Measurements from ENCODE around the gene OSTN. TPM values are rescaled to one million over a fixed set of nuclear protein-coding genes. Genes with fewer than 3 reads are reported as not detected.

The OSTN gene
- total RNA-seq, 4 donors from 2014 or later, result not detected

DNA sequence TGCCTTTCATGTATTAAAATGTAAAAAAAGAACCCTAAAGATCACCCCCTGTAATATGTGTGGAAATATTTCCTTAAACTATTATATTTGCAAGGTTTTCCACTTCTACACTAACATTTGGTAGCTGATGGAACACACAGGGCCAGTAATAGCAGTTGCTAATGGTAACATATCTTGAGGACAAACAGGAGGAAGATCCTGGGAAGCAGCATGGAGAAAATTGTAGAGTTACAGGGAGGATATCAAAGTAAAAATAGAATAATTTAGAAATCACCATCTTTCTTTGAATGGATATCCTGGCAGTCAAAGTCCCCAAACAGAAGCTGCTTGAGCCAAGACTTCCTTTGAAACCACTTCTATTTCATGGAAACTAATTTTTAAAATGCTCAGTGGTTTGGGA lies 29.5 kb upstream of the OSTN start:
- TF ChIP-seq, protein P1, sequence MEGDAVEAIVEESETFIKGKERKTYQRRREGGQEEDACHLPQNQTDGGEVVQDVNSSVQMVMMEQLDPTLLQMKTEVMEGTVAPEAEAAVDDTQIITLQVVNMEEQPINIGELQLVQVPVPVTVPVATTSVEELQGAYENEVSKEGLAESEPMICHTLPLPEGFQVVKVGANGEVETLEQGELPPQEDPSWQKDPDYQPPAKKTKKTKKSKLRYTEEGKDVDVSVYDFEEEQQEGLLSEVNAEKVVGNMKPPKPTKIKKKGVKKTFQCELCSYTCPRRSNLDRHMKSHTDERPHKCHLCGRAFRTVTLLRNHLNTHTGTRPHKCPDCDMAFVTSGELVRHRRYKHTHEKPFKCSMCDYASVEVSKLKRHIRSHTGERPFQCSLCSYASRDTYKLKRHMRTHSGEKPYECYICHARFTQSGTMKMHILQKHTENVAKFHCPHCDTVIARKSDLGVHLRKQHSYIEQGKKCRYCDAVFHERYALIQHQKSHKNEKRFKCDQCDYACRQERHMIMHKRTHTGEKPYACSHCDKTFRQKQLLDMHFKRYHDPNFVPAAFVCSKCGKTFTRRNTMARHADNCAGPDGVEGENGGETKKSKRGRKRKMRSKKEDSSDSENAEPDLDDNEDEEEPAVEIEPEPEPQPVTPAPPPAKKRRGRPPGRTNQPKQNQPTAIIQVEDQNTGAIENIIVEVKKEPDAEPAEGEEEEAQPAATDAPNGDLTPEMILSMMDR (IDR thresholded peaks at IDR 0.05; ENCODE audit: low read depth), result no peak

GRCh38 chr3:191170097-191170496 lies 28.9 kb upstream of the OSTN start:
- TF ChIP-seq, protein P1 (IDR thresholded peaks at IDR 0.05; ENCODE audit: low read depth), result no peak

DNA sequence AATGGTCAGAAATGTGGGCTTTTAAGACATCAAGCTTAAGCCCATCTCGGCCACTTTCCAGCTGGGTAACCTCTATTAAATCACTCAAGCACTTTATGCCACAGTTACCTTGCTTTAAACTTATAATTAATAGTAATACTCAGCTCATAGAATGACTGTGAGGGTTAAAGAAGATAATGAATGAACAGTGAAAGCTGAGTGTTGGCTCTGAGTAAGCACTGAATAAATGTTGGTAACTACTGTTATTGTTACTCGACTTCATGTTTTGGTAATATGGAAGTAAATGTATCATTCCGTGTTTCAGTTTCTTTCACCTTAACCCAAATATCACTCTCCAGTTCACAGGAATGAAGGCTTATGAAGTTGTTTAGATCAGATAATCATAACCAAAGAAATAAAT lies 23.9 kb upstream of the OSTN start:
- TF ChIP-seq, protein P1 (IDR thresholded peaks at IDR 0.05; ENCODE audit: low read depth), result no peak

GRCh38 chr3:191176038-191176785 lies 22.8 kb upstream of the OSTN start:
- TF ChIP-seq, protein P1 (IDR thresholded peaks at IDR 0.05; ENCODE audit: low read depth), result no peak

DNA sequence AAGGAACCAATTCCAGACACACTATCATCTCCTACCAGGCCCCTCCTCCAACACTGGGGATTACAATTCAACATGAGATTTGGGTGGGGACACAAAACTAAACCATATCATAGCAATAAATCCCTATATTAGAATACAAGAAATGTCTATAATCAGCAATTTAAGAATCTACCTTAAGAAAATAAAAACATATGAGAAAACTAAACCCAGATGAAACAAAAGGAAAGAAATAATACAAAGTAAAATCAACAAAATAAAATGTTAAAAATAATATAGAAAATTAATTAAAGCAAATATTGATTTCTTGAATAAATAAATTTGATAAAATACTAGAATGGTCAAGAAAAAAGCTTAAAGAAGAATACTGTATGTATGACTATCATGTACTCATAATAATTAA lies 6.1 kb upstream of the OSTN start:
- TF ChIP-seq, protein P1 (IDR thresholded peaks at IDR 0.05; ENCODE audit: low read depth), result no peak

DNA sequence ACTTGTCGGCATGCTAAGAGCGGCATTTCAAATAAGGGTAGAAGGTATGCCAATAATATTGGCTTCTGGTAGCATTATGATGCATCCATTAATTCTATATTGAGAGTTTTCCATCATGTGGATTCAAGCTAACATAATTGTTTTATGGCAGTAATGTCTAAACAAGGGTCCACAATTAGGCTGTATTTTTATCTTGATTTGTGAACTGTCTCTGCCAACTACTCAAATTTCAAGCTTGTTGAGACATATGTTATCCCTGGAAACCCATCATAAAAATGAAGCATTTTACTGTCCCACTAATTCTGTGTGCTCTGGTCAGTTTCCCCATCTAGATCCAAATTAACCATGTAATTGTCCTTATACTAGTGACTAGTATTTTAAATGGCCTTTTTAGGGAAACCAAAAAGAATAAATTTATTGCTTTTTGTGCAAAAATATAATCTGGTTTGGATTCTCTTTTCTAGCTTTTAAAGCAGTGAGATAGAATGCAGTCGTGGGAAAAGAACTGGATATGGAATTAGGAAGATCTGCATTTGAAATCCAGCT lies 1.2 kb upstream of the OSTN start:
- TF ChIP-seq, protein P1 (IDR thresholded peaks at IDR 0.05; ENCODE audit: low read depth), result no peak

DNA sequence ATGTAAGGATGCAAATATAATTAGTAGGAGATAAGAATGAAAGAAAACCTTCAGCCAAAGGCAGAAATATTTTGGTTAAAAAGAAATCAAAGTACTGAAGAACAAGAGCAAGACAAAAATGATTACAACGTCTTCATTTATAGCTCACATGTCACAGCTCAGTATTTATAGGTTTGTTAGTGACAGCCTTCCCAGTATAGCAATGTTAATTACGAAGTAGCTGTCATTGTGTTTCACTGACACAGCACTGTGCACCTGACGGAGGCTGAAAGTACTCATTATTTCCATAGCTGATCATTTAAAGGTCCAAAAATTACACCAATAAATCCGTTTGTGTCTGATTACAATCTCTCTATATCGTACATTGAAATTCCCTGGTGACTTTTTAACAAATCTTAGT lies 561 bp upstream of the OSTN start:
- TF ChIP-seq, protein P1 (IDR thresholded peaks at IDR 0.05; ENCODE audit: low read depth), result no peak

All from subcutaneous adipose tissue (tissue), 4 donors.